H1 (cell line): Measurements from ENCODE around the gene COPA. TPM values are rescaled to one million over a fixed set of nuclear protein-coding genes. Genes with fewer than 3 reads are reported as not detected.

Experiments used
- CTCF ChIA-PET: fragments of 300-600 bp; sonication (Branson Sonifier 250); formaldehyde crosslinking; loops from one replicate; lab custom pipeline; 2021; ENCODE audit not compliant: partially characterized antibody; lab: Charles Lee
- POLR2A ChIA-PET: fragments of 300-600 bp; sonication (Branson Sonifier 250); formaldehyde crosslinking; loops from one replicate; lab custom pipeline; 2021; ENCODE audit warnings: inconsistent platforms; ENCODE audit not compliant: partially characterized antibody; lab: Charles Lee
- DNase-seq, 2 experiments: peaks; one replicate each; pipeline versions ENCODE4 v3.0.0 to v3.0.0-alpha.2; 2010 to 2022; ENCODE audit warnings: low spot score in 2 of 2, low read depth in 1 of 2, mixed read lengths in 1 of 2
- FAIRE-seq: peaks from 2 replicates; lab custom pipeline; 2011; peaks lifted over from hg19 to GRCh38; lab: Jason Lieb, UNC
- H2AFZ ChIP-seq: 2 replicates; pipeline ENCODE4 v1.8.1; 2012; ENCODE audit warnings: low read length, inconsistent platforms
- H2AK5ac ChIP-seq: 2 replicates; pipeline ENCODE4 v1.6.1; 2013; ENCODE audit warnings: low read depth, low read length
- H2BK120ac ChIP-seq: replicated peaks from 2 replicates; pipeline ENCODE3; 2013; ENCODE audit warnings: low read depth, low read length, inconsistent platforms
- H2BK12ac ChIP-seq: 2 replicates; pipeline ENCODE4 v1.6.1; 2013; ENCODE audit warnings: low read depth, low read length
- H2BK15ac ChIP-seq: 2 replicates; pipeline ENCODE4 v1.6.1; 2013; ENCODE audit warnings: low read length
- H2BK20ac ChIP-seq: 2 replicates; pipeline ENCODE4 v1.6.1; 2013; ENCODE audit warnings: low read length
- H2BK5ac ChIP-seq: 2 replicates; pipeline ENCODE4 v1.6.1; 2013; ENCODE audit warnings: low read depth, low read length
- H3K14ac ChIP-seq: 2 replicates; pipeline ENCODE4 v1.6.1; 2013; ENCODE audit warnings: inconsistent platforms; ENCODE audit not compliant: insufficient read length
- H3K18ac ChIP-seq: 2 replicates; pipeline ENCODE4 v1.6.1; 2013; ENCODE audit warnings: low read length; ENCODE audit errors: extremely low read depth
- H3K23ac ChIP-seq: 2 replicates; pipeline ENCODE4 v1.6.1; 2013; ENCODE audit warnings: inconsistent platforms; ENCODE audit not compliant: insufficient read length
- H3K23me2 ChIP-seq: 2 replicates; pipeline ENCODE4 v1.6.1; 2013; ENCODE audit warnings: low read depth, low read length
- H3K27ac ChIP-seq: 2 replicates; pipeline ENCODE4 v1.6.1; 2011; ENCODE audit warnings: low read depth, low read length, inconsistent platforms
- H3K27me3 ChIP-seq, 4 experiments: replicated peaks in 1 of 4; 1 replicate in 1 of 4; 2 replicates in 3 of 4; pipeline versions ENCODE4 v1.6.1 to v1.8.1; 2011 to 2013; ENCODE audit warnings: low read length in 3 of 4, mild to moderate bottlenecking in 3 of 4, inconsistent platforms in 2 of 4, mixed read lengths in 2 of 4, moderate library complexity in 1 of 4; ENCODE audit not compliant: control insufficient read depth in 3 of 4, insufficient read depth in 3 of 4; ENCODE audit errors: extremely low read depth in 1 of 4
- H3K36me3 ChIP-seq, 4 experiments: 2 replicates each; pipeline versions ENCODE4 v1.6.1 to v1.8.1; 2011 to 2013; ENCODE audit warnings: mild to moderate bottlenecking in 4 of 4, low read length in 3 of 4, moderate library complexity in 2 of 4, control low read depth in 1 of 4, inconsistent platforms in 1 of 4; ENCODE audit not compliant: insufficient read depth in 4 of 4, control insufficient read depth in 2 of 4
- H3K4ac ChIP-seq: replicated peaks from 2 replicates; pipeline ENCODE3; 2013; ENCODE audit warnings: low read length, low read depth, mixed read lengths, inconsistent platforms; ENCODE audit not compliant: insufficient read length
- H3K4me1 ChIP-seq, 4 experiments: replicated peaks in 1 of 4; 1 replicate in 1 of 4; 2 replicates in 3 of 4; pipeline versions ENCODE4 v1.6.1 to v1.8.1; 2011 to 2013; ENCODE audit warnings: low read length in 3 of 4, inconsistent platforms in 2 of 4, mixed read lengths in 1 of 4; ENCODE audit not compliant: insufficient read depth in 4 of 4, control insufficient read depth in 3 of 4
- H3K4me2 ChIP-seq, 2 experiments: 2 replicates each; pipeline versions ENCODE4 v1.6.1 to v1.8.1; 2011 to 2013; ENCODE audit warnings: low read depth in 2 of 2, low read length in 2 of 2, control low read depth in 1 of 2, inconsistent platforms in 1 of 2, mild to moderate bottlenecking in 1 of 2; ENCODE audit not compliant: insufficient read depth in 1 of 2
- H3K4me3 ChIP-seq, 4 experiments: fragments of 200-600, 300-600 bp in 1 of 4; sonication (generic), shearing (Covaris generic), sonication (Bioruptor Twin) in 1 of 4; 2 replicates each; pipeline versions ENCODE4 v1.5.1 to v1.8.1; 2011 to 2016; ENCODE audit warnings: low read length in 4 of 4, low read depth in 3 of 4, control low read depth in 2 of 4, inconsistent platforms in 2 of 4, mild to moderate bottlenecking in 2 of 4, mixed read lengths in 1 of 4, moderate library complexity in 1 of 4; ENCODE audit not compliant: insufficient read depth in 2 of 4; ENCODE audit errors: extremely low read depth in 1 of 4
- H3K56ac ChIP-seq: replicated peaks from 2 replicates; pipeline ENCODE3; 2013; ENCODE audit warnings: low read depth, mild to moderate bottlenecking, mixed read lengths, low read length, inconsistent platforms; ENCODE audit not compliant: insufficient read length
- H3K79me1 ChIP-seq: 2 replicates; pipeline ENCODE4 v1.6.1; 2013; ENCODE audit warnings: low read depth, low read length, control low read depth
- H3K79me2 ChIP-seq, 2 experiments: 2 replicates each; pipeline versions ENCODE4 v1.6.1 to v1.8.1; 2012 to 2013; ENCODE audit warnings: low read length in 2 of 2, mild to moderate bottlenecking in 2 of 2, inconsistent platforms in 1 of 2; ENCODE audit not compliant: insufficient read depth in 2 of 2, control insufficient read depth in 1 of 2
- H3K9ac ChIP-seq, 4 experiments: replicated peaks in 1 of 4; 1 replicate in 1 of 4; 2 replicates in 3 of 4; pipeline versions ENCODE4 v1.6.1 to v1.8.1; 2011 to 2013; ENCODE audit warnings: low read depth in 3 of 4, low read length in 3 of 4, control low read depth in 2 of 4, mild to moderate bottlenecking in 2 of 4, moderate library complexity in 2 of 4, inconsistent platforms in 1 of 4; ENCODE audit errors: extremely low read depth in 1 of 4
- H3K9me3 ChIP-seq, 2 experiments: 2 replicates each; pipeline versions ENCODE4 v1.6.1 to v1.8.1; 2012 to 2013; ENCODE audit warnings: mild to moderate bottlenecking in 2 of 2, moderate library complexity in 2 of 2, control low read depth in 1 of 2, inconsistent platforms in 1 of 2, low read depth in 1 of 2, low read length in 1 of 2, mixed read lengths in 1 of 2; ENCODE audit not compliant: insufficient read depth in 2 of 2
- H4K20me1 ChIP-seq, 2 experiments: replicated peaks in 1 of 2; 2 replicates each; pipeline versions ENCODE3 to v1.8.1; 2011 to 2013; ENCODE audit warnings: inconsistent platforms in 2 of 2, low read length in 2 of 2, mild to moderate bottlenecking in 1 of 2; ENCODE audit not compliant: insufficient read depth in 2 of 2, control insufficient read depth in 1 of 2
- H4K5ac ChIP-seq: 2 replicates; pipeline ENCODE4 v1.6.1; 2013; ENCODE audit warnings: low read length, low read depth, mixed read lengths, inconsistent platforms; ENCODE audit not compliant: insufficient read length
- H4K8ac ChIP-seq: 2 replicates; pipeline ENCODE4 v1.8.0; 2013; ENCODE audit warnings: mild to moderate bottlenecking, moderate library complexity, low read length, inconsistent platforms; ENCODE audit not compliant: insufficient read depth; ENCODE audit errors: extremely low read depth
- H4K91ac ChIP-seq: replicated peaks from 2 replicates; pipeline ENCODE3; 2013; ENCODE audit warnings: low read length, mixed read lengths, inconsistent platforms; ENCODE audit not compliant: insufficient read length
- CEBPB ChIP-seq: IDR thresholded peaks from 2 replicates; pipeline ENCODE4 v1.6.1; 2012; ENCODE audit warnings: low read depth, low read length
- EZH2 ChIP-seq: fragments of 200-600 bp; sonication (generic); IDR thresholded peaks from 2 replicates; pipeline ENCODE4 v1.7.1; 2012; ENCODE audit warnings: low read depth, mild to moderate bottlenecking, moderate library complexity, low read length, inconsistent platforms; ENCODE audit not compliant: severe bottlenecking
- TEAD4 ChIP-seq: IDR thresholded peaks from 2 replicates; pipeline ENCODE4 v1.6.1; 2012; ENCODE audit warnings: low read depth, low read length, inconsistent platforms, mixed read lengths
- WGBS, 2 experiments: shearing (Covaris generic) in 1 of 2; methylation state at CpG; one replicate each; pipeline versions ENCODE4 v1.1.6 to v1.1.7; 2013 to 2015; ENCODE audit warnings: low lambda C conversion rate in 2 of 2, mixed read lengths in 2 of 2, inconsistent platforms in 1 of 2, low coverage in 1 of 2, missing lambda C conversion rate in 1 of 2; ENCODE audit not compliant: insufficient replicate concordance in 2 of 2, insufficient coverage in 1 of 2, insufficient read length in 1 of 2; ENCODE audit errors: extremely low coverage in 1 of 2, missing lambda C conversion rate in 1 of 2; 5-methylcytosine and 5-hydroxymethylcytosine counted together
- polyA plus RNA-seq, 7 experiments: library from polyadenylated mRNA; depleted of rRNA in 3 of 7; stranded (reverse) in 5 of 7; unstranded in 2 of 7; fragments of >200 nt in 5 of 7; fragments of 200-250 nt in 2 of 7; gene quantifications; 1 replicate in 5 of 7; 2 replicates in 1 of 7; 4 replicates in 1 of 7; pipeline versions ENCODE4 v1.2.1 to v1.2.3, GENCODE V29; 2011 to 2013; ENCODE audit warnings: missing spikeins in 2 of 7, mixed read lengths in 2 of 7
- total RNA-seq: library from RNA; stranded (reverse); fragmentation: NEBNext Ultra II Directional; extraction: Animal tissue kit (Norgen Biotek cat#: 25700); gene quantifications from 2 replicates; pipeline ENCODE4 v1.2.1, GENCODE V29; 2021

COPA gene
- total and polyA plus RNA-seq, 2 of the 8 experiments (the other 6 are each of a cell fraction or from before 2014, with no cell fraction given) = 78.2 to 115 TPM

GRCh38 chr1:160370561-160371345, 27.7 kb upstream of the COPA start:
- Histone ChIP-seq H2AFZ (no peak overlapping the region), H2BK12ac (no peak overlapping the region), H2BK120ac (no peak overlapping the region), H4K20me1 (no peaks in the 10 kb centered on the region), H3K4me3 (no peak overlapping the region), H3K27me3 (no peaks in the 10 kb centered on the region), H4K8ac (peak overlapping the region; percentile 15; the same call in 1 of the 2 replicates), H3K9me3 (no peaks in the 10 kb centered on the region), H2BK20ac (no peak overlapping the region), H3K36me3 (no peaks in the 10 kb centered on the region), H3K56ac (no peak overlapping the region), H2BK15ac (0 out of 2 replicates have a peak overlapping the region, but pooled peaks have one; percentile 46), H3K4ac (no peak overlapping the region), H4K91ac (no peak overlapping the region), H3K23ac (no peak overlapping the region), H3K4me2 (no peak overlapping the region), H3K79me2 (no peaks in the 10 kb centered on the region), H3K79me1 (no peaks in the 10 kb centered on the region), H3K27ac (no peak overlapping the region), H4K5ac (no peak overlapping the region), H3K23me2 (no peaks in the 10 kb centered on the region), H3K9ac (no peak overlapping the region), H3K18ac (no peak overlapping the region), H3K4me1 (peaks cover 8 to 17% (median 12%) of the 10 kb centered on the region in 4 experiments), H3K14ac (no peak overlapping the region), H2BK5ac (no peak overlapping the region), H2AK5ac (no peak overlapping the region)
- DNase-seq (no peak), FAIRE-seq (no peak)
- POLR2A ChIA-PET = interaction anchor here (1.1 to 11.6 kb wide), 4 partner anchors 12 to 126 kb away, joined by 3 to 244 read pairs (median 4); partner anchors contain the start of genes NHLH1 and VANGL2
- TF ChIP-seq TEAD4 (no peak), EZH2 (no peak), CEBPB (no peak)
- CTCF ChIA-PET = interaction anchor here (0.8 to 15.1 kb wide), 4 partner anchors 15 to 79 kb away, joined by 3 to 683 read pairs (median 13); partner anchors contain the start of genes NCSTN and NHLH1
- 92% methylated on average over 33 of the region's 42 CpGs; no CpG with 5 or more reads in 1 of the 2 experiments for WGBS, 2 experiments
